HCT116 (cell line): ENCODE data around the gene FAM3B. TPM values are rescaled to one million over a fixed set of nuclear protein-coding genes. Genes with fewer than 3 reads are reported as not detected.

Source experiments
- ATAC-seq: fragments of 200-7000 bp; cut with Tn5 transposase; 2 replicates; pipeline ENCODE4 v1.9.1; 2020; ENCODE audit warnings: mild to moderate bottlenecking, moderate library complexity
- BruUV-seq: library from RNA; stranded (reverse); fragments of 400-500 nt; replicated peaks from 2 replicates; lab custom pipeline; 2021; lab: Mats Ljungman, UMichigan
- CTCF ChIA-PET: fragments of 300-600 bp; sonication (Branson Sonifier 250); formaldehyde crosslinking; loops from one replicate; lab custom pipeline; 2021; ENCODE audit warnings: antibody characterized with exemption; lab: Charles Lee
- POLR2A ChIA-PET: fragments of 300-600, 350-600 bp; sonication (Branson Sonifier 250); formaldehyde crosslinking; loops from one replicate; lab custom pipeline; 2021; ENCODE audit warnings: antibody characterized with exemption; lab: Charles Lee
- RAD21 ChIA-PET, 2 experiments: fragments of 300-600 bp; sonication (Branson Sonifier 250); formaldehyde crosslinking; loops; one replicate each; lab custom pipeline; 2023; ENCODE audit warnings: low total read pairs in 2 of 2; ENCODE audit not compliant: uncharacterized antibody in 2 of 2, unreplicated experiment in 2 of 2, low non-redundant PET in 1 of 2; lab: Charles Lee
- DNase-seq: peaks from one replicate; pipeline ENCODE4 v3.0.0-alpha.2; 2010; ENCODE audit warnings: low read depth, low spot score
- H2AFZ ChIP-seq: fragments of 200-600 bp; shearing (Covaris generic), sonication (generic); 2 replicates; pipeline ENCODE4 v1.6.1; 2017; ENCODE audit warnings: low read depth, mixed run types, mixed read lengths, antibody characterized with exemption, low read length; ENCODE audit not compliant: poor library complexity, severe bottlenecking
- H3K27ac ChIP-seq: 2 replicates; pipeline ENCODE4 v1.5.1; 2012; ENCODE audit warnings: low read depth, low read length
- H3K27me3 ChIP-seq: fragments of 200-600 bp; sonication (generic); 2 replicates; pipeline ENCODE4 v1.6.1; 2016; ENCODE audit warnings: mixed run types, low read length, mixed read lengths; ENCODE audit not compliant: insufficient read depth
- H3K36me3 ChIP-seq, 2 experiments: fragments of 200-500 bp in 1 of 2; fragments of 200-600 bp in 1 of 2; sonication (Bioruptor generic) in 1 of 2; sonication (generic) in 1 of 2; 2 replicates each; pipeline versions ENCODE4 v1.5.1 to v1.6.1; 2014 to 2016; ENCODE audit warnings: low read length in 2 of 2, inconsistent platforms in 1 of 2, mixed read lengths in 1 of 2, mixed run types in 1 of 2; ENCODE audit not compliant: insufficient read depth in 2 of 2, control insufficient read depth in 1 of 2
- H3K4me1 ChIP-seq, 2 experiments: fragments of 200-600 bp in 1 of 2; sonication (generic) in 1 of 2; 2 replicates each; pipeline versions ENCODE4 v1.5.1 to v1.6.1; 2012 to 2017; ENCODE audit warnings: low read length in 2 of 2, inconsistent platforms in 1 of 2, mild to moderate bottlenecking in 1 of 2, mixed read lengths in 1 of 2, mixed run types in 1 of 2, moderate library complexity in 1 of 2; ENCODE audit not compliant: insufficient read depth in 2 of 2, control insufficient read depth in 1 of 2
- H3K4me2 ChIP-seq: fragments of 200-600 bp; sonication (generic); 2 replicates; pipeline ENCODE4 v1.6.1; 2017; ENCODE audit warnings: mixed run types, low read length, mixed read lengths
- H3K4me3 ChIP-seq, 2 experiments: fragments of 200-600 bp in 1 of 2; sonication (generic) in 1 of 2; replicated peaks in 1 of 2; 2 replicates each; pipeline ENCODE4 v1.5.1; 2011 to 2016; ENCODE audit warnings: low read length in 2 of 2, control low read depth in 1 of 2, low read depth in 1 of 2, mild to moderate bottlenecking in 1 of 2, mixed read lengths in 1 of 2, mixed run types in 1 of 2
- H3K79me2 ChIP-seq: fragments of 200-600 bp; sonication (generic); 2 replicates; pipeline ENCODE4 v1.6.1; 2017; ENCODE audit warnings: mild to moderate bottlenecking, mixed run types, low read length, moderate library complexity, mixed read lengths; ENCODE audit not compliant: insufficient read depth
- H3K9ac ChIP-seq: fragments of 200-600 bp; sonication (generic); 2 replicates; pipeline ENCODE4 v1.6.1; 2016; ENCODE audit warnings: low read length, mixed read lengths
- H3K9me2 ChIP-seq: fragments of 200-600 bp; sonication (generic), shearing (Covaris generic); 2 replicates; pipeline ENCODE4 v1.6.1; 2017; ENCODE audit warnings: mixed run types, mild to moderate bottlenecking, moderate library complexity; ENCODE audit not compliant: insufficient read depth
- H3K9me3 ChIP-seq, 2 experiments: fragments of 200-500 bp in 1 of 2; fragments of 200-600 bp in 1 of 2; sonication (Bioruptor generic) in 1 of 2; sonication (generic) in 1 of 2; 2 replicates each; pipeline ENCODE4 v1.6.1; 2014 to 2017; ENCODE audit warnings: low read length in 2 of 2, mixed read lengths in 2 of 2, inconsistent platforms in 1 of 2, low read depth in 1 of 2, mild to moderate bottlenecking in 1 of 2, mixed run types in 1 of 2, moderate library complexity in 1 of 2; ENCODE audit not compliant: control insufficient read depth in 1 of 2, insufficient read depth in 1 of 2
- H4K20me1 ChIP-seq: fragments of 200-600 bp; sonication (generic), shearing (Covaris generic); 2 replicates; pipeline ENCODE4 v1.6.1; 2017; ENCODE audit warnings: mixed run types, mild to moderate bottlenecking, moderate library complexity; ENCODE audit not compliant: insufficient read depth
- CBX3 ChIP-seq: IDR thresholded peaks from 2 replicates; pipeline ENCODE4 v1.6.1; 2012; ENCODE audit warnings: low read depth
- CEBPB ChIP-seq: IDR thresholded peaks from 2 replicates; pipeline ENCODE4 v1.6.1; 2012; ENCODE audit warnings: low read depth
- EGR1 ChIP-seq: IDR thresholded peaks from 2 replicates; pipeline ENCODE4 v1.6.1; 2012; ENCODE audit warnings: low read depth
- EZH2 ChIP-seq: fragments of 200-600 bp; sonication (generic); IDR thresholded peaks from 2 replicates; pipeline ENCODE4 v1.6.1; 2017; ENCODE audit warnings: antibody characterized with exemption, mixed run types
- EZH2phosphoT487 ChIP-seq: fragments of 200-600 bp; IDR thresholded peaks from 2 replicates; pipeline ENCODE4 v1.6.1; 2018; ENCODE audit warnings: antibody characterized with exemption, borderline replicate concordance
- JUND ChIP-seq: IDR thresholded peaks from 2 replicates; pipeline ENCODE4 v1.6.1; 2012
- POLR2AphosphoS5 ChIP-seq: IDR thresholded peaks from 2 replicates; pipeline ENCODE4 v1.6.1; 2011; ENCODE audit warnings: mild to moderate bottlenecking, low read depth, low read length, moderate library complexity
- RAD21 ChIP-seq: IDR thresholded peaks from 2 replicates; pipeline ENCODE4 v1.6.1; 2012; ENCODE audit warnings: low read depth, mild to moderate bottlenecking
- SP1 ChIP-seq: IDR thresholded peaks from 2 replicates; pipeline ENCODE4 v1.6.1; 2012; ENCODE audit warnings: low read depth
- TCF7L2 ChIP-seq: IDR thresholded peaks from 2 replicates; pipeline ENCODE4 v1.7.0; 2011; ENCODE audit warnings: borderline replicate concordance, inconsistent platforms; ENCODE audit not compliant: insufficient read depth, insufficient read length; ENCODE audit errors: extremely low read depth
- YY1 ChIP-seq: IDR thresholded peaks from 2 replicates; pipeline ENCODE4 v1.6.1; 2011; ENCODE audit warnings: low read length, low read depth, moderate library complexity, mild to moderate bottlenecking; ENCODE audit not compliant: insufficient replicate concordance; ENCODE audit errors: extremely low read depth
- ZFX ChIP-seq: fragments of 450-650 bp; IDR thresholded peaks from 2 replicates; pipeline ENCODE4 v1.6.1; 2017
- intact Hi-C: fragments of 100-400 bp; cut with micrococcal nuclease; formaldehyde crosslinking; loops from 2 replicates; pipeline ENCODE4 v1.10.0; 2022
- total RNA-seq: library from RNA; stranded (reverse); gene quantifications from one replicate; pipeline ENCODE4 v1.2.1, GENCODE V29; 2021; ENCODE audit not compliant: unreplicated experiment
- TF ChIP-seq, protein P1 (sequence below): IDR thresholded peaks from 2 replicates; pipeline ENCODE4 v1.6.1; 2012
- TF ChIP-seq, protein P2 (sequence below), 3 experiments: fragments of 200-600 bp in 1 of 3; sonication (generic) in 1 of 3; IDR thresholded peaks in 2 of 3; conservative IDR thresholded peaks in 1 of 3; 2 replicates each; pipeline ENCODE4 v1.5.1; 2012 to 2017; ENCODE audit warnings: low read depth in 2 of 3, low read length in 2 of 3, antibody characterized with exemption in 1 of 3, borderline replicate concordance in 1 of 3, control low read depth in 1 of 3, mild to moderate bottlenecking in 1 of 3, mixed read lengths in 1 of 3, mixed run types in 1 of 3, moderate library complexity in 1 of 3; ENCODE audit not compliant: insufficient read depth in 1 of 3
- TF ChIP-seq, protein P3 (sequence below): IDR thresholded peaks from 2 replicates; pipeline ENCODE4 v1.6.1; 2011; ENCODE audit warnings: mild to moderate bottlenecking, low read length, moderate library complexity; ENCODE audit not compliant: insufficient replicate concordance; ENCODE audit errors: extremely low read depth
- TF ChIP-seq, protein P4 (sequence below): IDR thresholded peaks from 2 replicates; pipeline ENCODE4 v1.6.1; 2012; ENCODE audit warnings: low read depth
- TF ChIP-seq, protein P5 (sequence below): IDR thresholded peaks from 2 replicates; pipeline ENCODE4 v1.6.1; 2012

FAM3B gene
- total RNA-seq, 1 experiment from 2014 or later: not detected

DNA sequence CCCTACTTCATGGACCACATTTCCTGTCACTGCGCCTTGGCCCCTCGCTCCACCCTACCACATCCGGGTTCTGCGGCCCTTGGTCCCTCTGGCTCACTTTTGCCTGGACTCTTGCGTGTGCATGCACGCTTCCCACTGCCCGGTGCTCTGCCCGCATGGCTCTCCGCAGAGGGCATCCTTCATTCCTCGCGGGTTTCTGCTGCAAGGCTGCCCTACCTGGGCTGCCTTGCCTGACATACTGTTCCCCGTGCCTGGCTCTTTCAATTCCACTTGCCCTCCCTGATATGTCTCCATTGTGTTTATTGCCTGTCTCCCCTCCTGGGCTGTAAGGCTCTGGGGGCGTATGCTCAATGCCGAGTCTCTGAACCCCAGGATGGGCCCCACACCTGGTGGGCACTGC, 71.7 kb downstream of the FAM3B start:
- Histone ChIP-seq H3K27me3 (no peaks in the 10 kb centered on the region), H2AFZ (no peak overlapping the region), H3K9me2 (no peaks in the 10 kb centered on the region), H3K9me3 (no peaks in the 10 kb centered on the region), H3K27ac (no peak overlapping the region), H3K79me2 (no peaks in the 10 kb centered on the region), H3K4me1 (no peaks in the 10 kb centered on the region), H3K4me3 (no peak overlapping the region), H3K4me2 (no peak overlapping the region), H3K36me3 (no peaks in the 10 kb centered on the region), H3K9ac (no peak overlapping the region), H4K20me1 (no peaks in the 10 kb centered on the region)
- CTCF ChIA-PET: no interaction called here
- DNase-seq (no peak), ATAC-seq (no peak)
- RAD21 ChIA-PET: no interaction called here
- intact Hi-C loops: no loop called here
- no peak for TF ChIP-seq SP1
- no peak for TF ChIP-seq ZFX
- TF ChIP-seq CEBPB: no peak
- no peak for TF ChIP-seq EGR1
- TF ChIP-seq RAD21: no peak
- TF ChIP-seq, protein P1, sequence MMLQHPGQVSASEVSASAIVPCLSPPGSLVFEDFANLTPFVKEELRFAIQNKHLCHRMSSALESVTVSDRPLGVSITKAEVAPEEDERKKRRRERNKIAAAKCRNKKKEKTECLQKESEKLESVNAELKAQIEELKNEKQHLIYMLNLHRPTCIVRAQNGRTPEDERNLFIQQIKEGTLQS: no peak
- TF ChIP-seq, protein P2, sequence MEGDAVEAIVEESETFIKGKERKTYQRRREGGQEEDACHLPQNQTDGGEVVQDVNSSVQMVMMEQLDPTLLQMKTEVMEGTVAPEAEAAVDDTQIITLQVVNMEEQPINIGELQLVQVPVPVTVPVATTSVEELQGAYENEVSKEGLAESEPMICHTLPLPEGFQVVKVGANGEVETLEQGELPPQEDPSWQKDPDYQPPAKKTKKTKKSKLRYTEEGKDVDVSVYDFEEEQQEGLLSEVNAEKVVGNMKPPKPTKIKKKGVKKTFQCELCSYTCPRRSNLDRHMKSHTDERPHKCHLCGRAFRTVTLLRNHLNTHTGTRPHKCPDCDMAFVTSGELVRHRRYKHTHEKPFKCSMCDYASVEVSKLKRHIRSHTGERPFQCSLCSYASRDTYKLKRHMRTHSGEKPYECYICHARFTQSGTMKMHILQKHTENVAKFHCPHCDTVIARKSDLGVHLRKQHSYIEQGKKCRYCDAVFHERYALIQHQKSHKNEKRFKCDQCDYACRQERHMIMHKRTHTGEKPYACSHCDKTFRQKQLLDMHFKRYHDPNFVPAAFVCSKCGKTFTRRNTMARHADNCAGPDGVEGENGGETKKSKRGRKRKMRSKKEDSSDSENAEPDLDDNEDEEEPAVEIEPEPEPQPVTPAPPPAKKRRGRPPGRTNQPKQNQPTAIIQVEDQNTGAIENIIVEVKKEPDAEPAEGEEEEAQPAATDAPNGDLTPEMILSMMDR (IDR thresholded peaks at IDR 0.05 in 2 of 3, conservative IDR thresholded peaks at IDR 0.05 in 1 of 3; ENCODE audit: borderline replicate concordance in 1 of 3, insufficient read depth in 1 of 3, low read depth in 2 of 3, low read length in 2 of 3): no peak
- TF ChIP-seq, protein P3, sequence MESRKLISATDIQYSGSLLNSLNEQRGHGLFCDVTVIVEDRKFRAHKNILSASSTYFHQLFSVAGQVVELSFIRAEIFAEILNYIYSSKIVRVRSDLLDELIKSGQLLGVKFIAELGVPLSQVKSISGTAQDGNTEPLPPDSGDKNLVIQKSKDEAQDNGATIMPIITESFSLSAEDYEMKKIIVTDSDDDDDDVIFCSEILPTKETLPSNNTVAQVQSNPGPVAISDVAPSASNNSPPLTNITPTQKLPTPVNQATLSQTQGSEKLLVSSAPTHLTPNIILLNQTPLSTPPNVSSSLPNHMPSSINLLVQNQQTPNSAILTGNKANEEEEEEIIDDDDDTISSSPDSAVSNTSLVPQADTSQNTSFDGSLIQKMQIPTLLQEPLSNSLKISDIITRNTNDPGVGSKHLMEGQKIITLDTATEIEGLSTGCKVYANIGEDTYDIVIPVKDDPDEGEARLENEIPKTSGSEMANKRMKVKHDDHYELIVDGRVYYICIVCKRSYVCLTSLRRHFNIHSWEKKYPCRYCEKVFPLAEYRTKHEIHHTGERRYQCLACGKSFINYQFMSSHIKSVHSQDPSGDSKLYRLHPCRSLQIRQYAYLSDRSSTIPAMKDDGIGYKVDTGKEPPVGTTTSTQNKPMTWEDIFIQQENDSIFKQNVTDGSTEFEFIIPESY: no peak
- TF ChIP-seq, protein P4, sequence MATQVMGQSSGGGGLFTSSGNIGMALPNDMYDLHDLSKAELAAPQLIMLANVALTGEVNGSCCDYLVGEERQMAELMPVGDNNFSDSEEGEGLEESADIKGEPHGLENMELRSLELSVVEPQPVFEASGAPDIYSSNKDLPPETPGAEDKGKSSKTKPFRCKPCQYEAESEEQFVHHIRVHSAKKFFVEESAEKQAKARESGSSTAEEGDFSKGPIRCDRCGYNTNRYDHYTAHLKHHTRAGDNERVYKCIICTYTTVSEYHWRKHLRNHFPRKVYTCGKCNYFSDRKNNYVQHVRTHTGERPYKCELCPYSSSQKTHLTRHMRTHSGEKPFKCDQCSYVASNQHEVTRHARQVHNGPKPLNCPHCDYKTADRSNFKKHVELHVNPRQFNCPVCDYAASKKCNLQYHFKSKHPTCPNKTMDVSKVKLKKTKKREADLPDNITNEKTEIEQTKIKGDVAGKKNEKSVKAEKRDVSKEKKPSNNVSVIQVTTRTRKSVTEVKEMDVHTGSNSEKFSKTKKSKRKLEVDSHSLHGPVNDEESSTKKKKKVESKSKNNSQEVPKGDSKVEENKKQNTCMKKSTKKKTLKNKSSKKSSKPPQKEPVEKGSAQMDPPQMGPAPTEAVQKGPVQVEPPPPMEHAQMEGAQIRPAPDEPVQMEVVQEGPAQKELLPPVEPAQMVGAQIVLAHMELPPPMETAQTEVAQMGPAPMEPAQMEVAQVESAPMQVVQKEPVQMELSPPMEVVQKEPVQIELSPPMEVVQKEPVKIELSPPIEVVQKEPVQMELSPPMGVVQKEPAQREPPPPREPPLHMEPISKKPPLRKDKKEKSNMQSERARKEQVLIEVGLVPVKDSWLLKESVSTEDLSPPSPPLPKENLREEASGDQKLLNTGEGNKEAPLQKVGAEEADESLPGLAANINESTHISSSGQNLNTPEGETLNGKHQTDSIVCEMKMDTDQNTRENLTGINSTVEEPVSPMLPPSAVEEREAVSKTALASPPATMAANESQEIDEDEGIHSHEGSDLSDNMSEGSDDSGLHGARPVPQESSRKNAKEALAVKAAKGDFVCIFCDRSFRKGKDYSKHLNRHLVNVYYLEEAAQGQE: no peak
- TF ChIP-seq TCF7L2: no peak
- TF ChIP-seq EZH2phosphoT487: no peak
- TF ChIP-seq JUND: no peak
- no peak for TF ChIP-seq YY1
- TF ChIP-seq POLR2AphosphoS5: no peak
- TF ChIP-seq EZH2: no peak
- TF ChIP-seq, protein P5, sequence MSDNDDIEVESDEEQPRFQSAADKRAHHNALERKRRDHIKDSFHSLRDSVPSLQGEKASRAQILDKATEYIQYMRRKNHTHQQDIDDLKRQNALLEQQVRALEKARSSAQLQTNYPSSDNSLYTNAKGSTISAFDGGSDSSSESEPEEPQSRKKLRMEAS: no peak
- TF ChIP-seq CBX3: no peak
- no TSS peak for BruUV-seq
- POLR2A ChIA-PET: no interaction called here
